ENCODE results near the gene TMEM178A. TPM values are rescaled to one million over a fixed set of nuclear protein-coding genes. Genes with fewer than 3 reads are reported as not detected.

Gene TMEM178A
- total RNA-seq, 1 donor from 2014 or later = 28.7 TPM

DNA sequence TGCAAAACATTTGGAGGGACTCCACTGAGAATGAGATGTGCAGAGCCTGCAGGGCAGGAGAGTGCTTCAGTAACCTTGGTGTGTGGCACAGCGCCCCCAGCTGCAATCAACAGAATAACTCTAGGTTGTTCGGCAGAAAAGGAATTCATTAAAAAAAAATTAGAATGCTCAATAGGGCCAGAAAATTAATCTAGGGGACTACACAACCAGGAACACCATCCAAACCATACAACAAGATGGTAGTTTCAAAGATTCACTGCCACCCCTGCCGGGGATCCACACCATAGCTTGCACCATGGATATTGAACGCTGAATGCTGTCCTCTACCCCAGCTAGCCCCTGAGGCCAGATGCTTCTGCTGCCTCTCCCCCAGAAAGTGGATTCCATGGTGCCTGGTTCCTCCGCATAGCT lies 63.2 kb downstream of the TMEM178A start:
- no peak overlapping the region for H3K4me3 ChIP-seq (ENCODE audit: insufficient read depth, low read depth, low read length)
- TF ChIP-seq EZH2 (IDR thresholded peaks at IDR 0.05; ENCODE audit: insufficient read depth, low read length) = no peak
- TF ChIP-seq, protein P1, sequence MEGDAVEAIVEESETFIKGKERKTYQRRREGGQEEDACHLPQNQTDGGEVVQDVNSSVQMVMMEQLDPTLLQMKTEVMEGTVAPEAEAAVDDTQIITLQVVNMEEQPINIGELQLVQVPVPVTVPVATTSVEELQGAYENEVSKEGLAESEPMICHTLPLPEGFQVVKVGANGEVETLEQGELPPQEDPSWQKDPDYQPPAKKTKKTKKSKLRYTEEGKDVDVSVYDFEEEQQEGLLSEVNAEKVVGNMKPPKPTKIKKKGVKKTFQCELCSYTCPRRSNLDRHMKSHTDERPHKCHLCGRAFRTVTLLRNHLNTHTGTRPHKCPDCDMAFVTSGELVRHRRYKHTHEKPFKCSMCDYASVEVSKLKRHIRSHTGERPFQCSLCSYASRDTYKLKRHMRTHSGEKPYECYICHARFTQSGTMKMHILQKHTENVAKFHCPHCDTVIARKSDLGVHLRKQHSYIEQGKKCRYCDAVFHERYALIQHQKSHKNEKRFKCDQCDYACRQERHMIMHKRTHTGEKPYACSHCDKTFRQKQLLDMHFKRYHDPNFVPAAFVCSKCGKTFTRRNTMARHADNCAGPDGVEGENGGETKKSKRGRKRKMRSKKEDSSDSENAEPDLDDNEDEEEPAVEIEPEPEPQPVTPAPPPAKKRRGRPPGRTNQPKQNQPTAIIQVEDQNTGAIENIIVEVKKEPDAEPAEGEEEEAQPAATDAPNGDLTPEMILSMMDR (IDR thresholded peaks at IDR 0.05; ENCODE audit: insufficient read depth, low read depth, low read length) = peak; percentile 79
- no peaks in the 10 kb centered on the region for H3K27me3 ChIP-seq (ENCODE audit: insufficient read depth, low read length)
- Mint-ChIP-seq H3K9me3 (ENCODE audit: unreplicated experiment) (peaks cover under 1% of the 10 kb centered on the region), H3K36me3 (ENCODE audit: low read depth, unreplicated experiment) (peaks cover 9% of the 10 kb centered on the region), H3K4me3 (ENCODE audit: unreplicated experiment) (no peak overlapping the region), H3K27ac (ENCODE audit: unreplicated experiment) (peak overlapping the region; percentile 86), H3K4me1 (ENCODE audit: low read depth, unreplicated experiment) (peaks cover 69% of the 10 kb centered on the region), H3K27me3 (ENCODE audit: low read depth, unreplicated experiment) (no peaks in the 10 kb centered on the region)
- DNase-seq (ENCODE audit: low read depth) (peak; percentile 65), FAIRE-seq (no peak)
- H3K4me2 ChIP-seq (ENCODE audit: low read length) = peak overlapping the region; percentile 29
- no peak overlapping the region for H2AFZ ChIP-seq (ENCODE audit: low read depth, low read length)
- peaks cover 4% of the 10 kb centered on the region for H3K36me3 ChIP-seq (ENCODE audit: insufficient read depth, low read length)
- peak overlapping the region; percentile 71 for H3K27ac ChIP-seq (ENCODE audit: low read depth, low read length)
- H3K79me2 ChIP-seq (ENCODE audit: insufficient read depth, low read length) = peaks cover 30% of the 10 kb centered on the region
- H3K4me1 ChIP-seq (ENCODE audit: insufficient read depth, low read length) = peaks cover 32% of the 10 kb centered on the region
- no peaks in the 10 kb centered on the region for H4K20me1 ChIP-seq (ENCODE audit: insufficient read depth, low read length)
- no peaks in the 10 kb centered on the region for H3K9me3 ChIP-seq (ENCODE audit: insufficient read depth, low read depth, low read length)
- H3K9ac ChIP-seq (ENCODE audit: low read length) = no peak overlapping the region

DNA sequence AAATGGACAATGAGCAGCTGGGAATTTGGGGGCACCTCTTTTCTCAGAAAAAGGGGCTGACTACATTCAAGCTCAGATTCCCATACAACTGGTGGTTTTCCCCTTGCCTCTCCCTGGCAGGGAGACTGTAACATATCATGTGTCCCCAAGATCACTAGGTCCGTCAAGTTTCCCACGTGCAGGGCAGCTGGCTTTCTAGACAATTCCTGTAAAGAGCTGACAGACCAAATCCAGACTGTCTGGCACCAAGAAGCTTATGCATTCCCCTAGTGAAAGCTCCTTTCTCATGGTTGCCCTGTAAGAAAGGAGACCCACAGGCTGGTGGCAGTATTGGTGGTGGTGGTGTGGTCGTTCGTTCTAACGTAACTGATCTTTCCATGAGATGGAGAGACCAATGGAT lies 64.6 kb downstream of the TMEM178A start:
- no peaks in the 10 kb centered on the region for H3K9me3 ChIP-seq (ENCODE audit: insufficient read depth, low read depth, low read length)
- no peak overlapping the region for H3K9ac ChIP-seq (ENCODE audit: low read length)
- peaks cover 43% of the 10 kb centered on the region for H3K79me2 ChIP-seq (ENCODE audit: insufficient read depth, low read length)
- no peak overlapping the region for H3K4me2 ChIP-seq (ENCODE audit: low read length)
- H3K4me3 ChIP-seq (ENCODE audit: insufficient read depth, low read depth, low read length) = no peak overlapping the region
- peaks cover 23% of the 10 kb centered on the region for H3K4me1 ChIP-seq (ENCODE audit: insufficient read depth, low read length)
- H3K36me3 ChIP-seq (ENCODE audit: insufficient read depth, low read length) = peaks cover 9% of the 10 kb centered on the region
- no peak overlapping the region for H2AFZ ChIP-seq (ENCODE audit: low read depth, low read length)
- DNase-seq (ENCODE audit: low read depth) (no peak), FAIRE-seq (no peak)
- no peaks in the 10 kb centered on the region for H4K20me1 ChIP-seq (ENCODE audit: insufficient read depth, low read length)
- no peaks in the 10 kb centered on the region for H3K27me3 Mint-ChIP-seq (ENCODE audit: low read depth, unreplicated experiment)
- peaks cover 9% of the 10 kb centered on the region for H3K36me3 Mint-ChIP-seq (ENCODE audit: low read depth, unreplicated experiment)
- no peak overlapping the region for H3K4me3 Mint-ChIP-seq (ENCODE audit: unreplicated experiment)
- TF ChIP-seq, protein P1 (IDR thresholded peaks at IDR 0.05; ENCODE audit: insufficient read depth, low read depth, low read length) = no peak
- TF ChIP-seq EZH2 (IDR thresholded peaks at IDR 0.05; ENCODE audit: insufficient read depth, low read length) = no peak
- peaks cover 70% of the 10 kb centered on the region for H3K4me1 Mint-ChIP-seq (ENCODE audit: low read depth, unreplicated experiment)
- peak overlapping the region; percentile 36 for H3K27ac Mint-ChIP-seq (ENCODE audit: unreplicated experiment)
- H3K27ac ChIP-seq (ENCODE audit: low read depth, low read length) = no peak overlapping the region
- no peaks in the 10 kb centered on the region for H3K27me3 ChIP-seq (ENCODE audit: insufficient read depth, low read length)
- H3K9me3 Mint-ChIP-seq (ENCODE audit: unreplicated experiment) = peaks cover 3% of the 10 kb centered on the region

DNA sequence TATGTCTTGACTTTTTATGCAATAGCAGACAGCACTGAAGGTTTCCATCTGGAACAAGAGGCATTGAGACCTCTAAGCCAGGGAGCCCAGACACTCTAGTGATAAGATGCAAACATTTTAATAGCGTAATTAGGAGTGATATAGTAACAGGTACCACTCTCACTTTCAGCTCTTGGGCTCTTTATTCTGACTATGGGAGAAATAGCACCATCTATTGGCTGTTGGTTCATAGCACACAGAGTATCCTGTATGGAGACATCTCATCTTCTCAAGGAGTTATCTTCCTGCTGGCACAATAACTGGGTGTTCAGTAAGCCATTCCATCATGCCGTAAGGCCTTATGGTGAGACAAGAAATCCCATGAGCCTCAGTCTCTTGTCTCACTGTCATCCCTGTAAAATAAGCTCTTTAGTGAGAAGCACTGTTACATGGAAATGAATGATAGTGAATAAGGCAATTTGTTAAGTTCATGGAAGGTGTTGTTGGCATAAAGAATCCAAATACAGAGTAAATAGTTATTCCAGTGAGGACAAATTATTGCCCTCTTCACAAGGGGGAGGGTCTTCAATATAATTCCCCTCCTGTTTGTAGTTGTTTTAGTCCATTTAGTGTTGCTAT lies 65.1 kb downstream of the TMEM178A start:
- Mint-ChIP-seq H3K9me3 (ENCODE audit: unreplicated experiment) (peaks cover 3% of the 10 kb centered on the region), H3K27me3 (ENCODE audit: low read depth, unreplicated experiment) (no peaks in the 10 kb centered on the region), H3K36me3 (ENCODE audit: low read depth, unreplicated experiment) (peaks cover 9% of the 10 kb centered on the region), H3K4me3 (ENCODE audit: unreplicated experiment) (no peak overlapping the region), H3K27ac (ENCODE audit: unreplicated experiment) (peak overlapping the region; percentile 36), H3K4me1 (ENCODE audit: low read depth, unreplicated experiment) (peaks cover 70% of the 10 kb centered on the region)
- Histone ChIP-seq H2AFZ (ENCODE audit: low read depth, low read length) (no peak overlapping the region), H3K9me3 (ENCODE audit: insufficient read depth, low read depth, low read length) (no peaks in the 10 kb centered on the region), H4K20me1 (ENCODE audit: insufficient read depth, low read length) (no peaks in the 10 kb centered on the region), H3K27ac (ENCODE audit: low read depth, low read length) (no peak overlapping the region), H3K9ac (ENCODE audit: low read length) (no peak overlapping the region), H3K4me3 (ENCODE audit: insufficient read depth, low read depth, low read length) (no peak overlapping the region), H3K36me3 (ENCODE audit: insufficient read depth, low read length) (peaks cover 14% of the 10 kb centered on the region), H3K27me3 (ENCODE audit: insufficient read depth, low read length) (no peaks in the 10 kb centered on the region), H3K4me1 (ENCODE audit: insufficient read depth, low read length) (peaks cover 23% of the 10 kb centered on the region), H3K4me2 (ENCODE audit: low read length) (no peak overlapping the region), H3K79me2 (ENCODE audit: insufficient read depth, low read length) (peaks cover 48% of the 10 kb centered on the region)
- DNase-seq (ENCODE audit: low read depth) (no peak), FAIRE-seq (peak; percentile 5)
- no peak for TF ChIP-seq EZH2 (IDR thresholded peaks at IDR 0.05; ENCODE audit: insufficient read depth, low read length)
- TF ChIP-seq, protein P1 (IDR thresholded peaks at IDR 0.05; ENCODE audit: insufficient read depth, low read depth, low read length) = peak; percentile 64
